Activated T-helper 9 cell treated with anti-CD3 and anti-CD28 coated beads, Interleukin-2, amount 50 U/mL, for 16 hours (primary cell): ENCODE data around the gene ASCC1.

Experiments used
- DNase-seq: peaks from one replicate; pipeline ENCODE4 v3.0.0-alpha.2; 2020; ENCODE audit warnings: low read depth

The ASCC1 gene

DNA sequence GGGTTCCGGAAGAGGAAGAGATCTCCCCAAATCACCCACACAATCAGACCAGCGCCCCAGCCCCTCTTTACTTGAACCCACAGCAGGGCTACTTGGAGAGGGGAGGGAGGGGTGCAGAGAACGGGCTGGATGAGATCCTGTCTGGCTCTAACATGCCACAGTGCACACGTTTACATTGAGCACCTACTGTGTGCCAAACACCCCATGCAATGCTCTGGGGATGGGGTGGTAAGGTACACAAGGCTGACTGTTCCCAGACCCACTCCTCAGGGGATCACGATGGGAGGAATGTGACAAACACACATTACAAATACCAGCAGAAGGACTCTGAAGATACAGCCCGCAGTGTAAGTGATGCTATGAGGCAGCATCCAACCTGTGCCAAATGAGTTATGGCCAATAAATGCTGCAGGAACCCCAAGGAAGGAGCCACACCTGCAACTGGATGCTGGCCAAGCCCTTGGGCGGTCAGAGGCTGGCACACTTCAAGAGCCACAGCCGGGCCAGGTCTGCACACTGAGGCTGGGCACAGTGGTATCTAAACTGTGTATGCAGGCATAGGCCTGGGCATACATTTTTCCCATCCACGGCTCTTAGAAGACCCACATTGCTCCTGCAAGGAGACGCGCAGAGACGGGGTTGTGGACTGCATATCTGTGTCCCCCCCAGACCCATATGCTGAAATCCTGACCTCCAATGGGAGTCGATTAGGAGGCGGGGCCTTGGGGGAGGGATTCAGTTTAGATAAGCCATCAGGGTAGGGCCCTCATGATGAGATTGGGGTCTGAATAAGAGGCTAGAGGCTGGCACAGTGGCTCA is 134.1 kb downstream of the ASCC1 start:
- DNase-seq: no peak

DNA sequence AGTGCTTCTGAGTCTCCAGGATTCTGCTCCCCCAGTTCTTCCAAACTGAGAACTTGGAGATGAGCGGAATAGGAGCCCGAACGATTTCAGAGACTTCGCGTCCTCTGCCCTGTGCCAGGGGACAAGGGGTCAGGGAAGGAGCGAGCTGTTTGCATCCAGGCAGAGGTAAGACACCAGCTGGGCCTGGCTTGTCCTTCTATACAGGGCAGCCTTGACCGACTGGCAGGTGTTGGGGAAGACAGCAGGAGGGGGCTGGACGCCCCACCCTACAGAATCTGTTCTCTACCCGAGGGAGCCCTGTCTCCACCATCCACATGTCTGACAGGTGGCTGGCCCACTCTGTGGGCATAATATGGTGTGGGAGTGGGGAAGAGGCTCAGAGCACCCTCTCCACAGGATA is 134.9 kb downstream of the ASCC1 start:
- DNase-seq: no peak

DNA sequence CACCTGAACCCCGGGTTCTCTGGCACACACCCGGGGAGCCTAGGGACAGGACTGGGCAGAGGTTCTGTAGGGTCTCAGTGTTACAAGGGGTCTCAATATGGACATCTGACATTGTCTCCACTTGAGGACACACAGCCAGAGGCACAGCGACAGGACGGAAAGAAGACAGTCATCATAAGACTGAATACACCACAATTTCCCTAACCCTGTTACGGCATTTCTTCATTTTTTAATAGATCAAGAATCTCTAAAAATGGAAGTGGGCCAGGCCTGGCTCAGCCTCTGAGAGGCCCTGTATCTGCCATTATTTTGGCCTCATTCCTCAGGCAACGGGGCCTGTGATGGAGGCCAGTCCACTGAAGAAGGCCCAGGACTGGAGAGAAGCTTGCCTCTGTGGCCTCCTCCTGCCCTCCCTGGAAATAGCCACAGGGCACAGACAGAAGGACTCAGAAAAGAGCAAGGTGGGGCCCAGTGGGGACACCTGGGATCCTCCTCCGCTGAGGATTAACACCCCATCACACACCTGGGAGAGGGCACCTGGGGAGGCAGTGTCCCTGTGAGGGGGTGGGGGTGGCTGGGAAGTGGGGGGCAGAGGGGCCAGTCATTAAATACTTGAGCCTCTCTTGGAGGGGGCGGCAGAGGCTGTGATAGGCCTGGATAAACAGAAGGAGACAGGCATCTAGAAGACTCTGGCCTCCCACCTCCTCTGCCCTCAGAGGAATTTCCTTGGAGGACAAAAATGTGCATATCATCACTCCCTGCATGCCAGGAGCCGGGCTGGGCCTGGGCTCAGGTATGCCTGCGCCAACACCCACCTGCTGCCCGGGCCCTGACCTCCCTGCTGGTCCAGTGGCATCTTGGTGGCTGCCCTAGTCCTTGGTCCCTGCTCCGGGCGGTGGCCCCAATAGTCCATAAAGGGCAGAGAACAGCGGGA is 135.8 kb downstream of the ASCC1 start:
- DNase-seq: no peak

DNA sequence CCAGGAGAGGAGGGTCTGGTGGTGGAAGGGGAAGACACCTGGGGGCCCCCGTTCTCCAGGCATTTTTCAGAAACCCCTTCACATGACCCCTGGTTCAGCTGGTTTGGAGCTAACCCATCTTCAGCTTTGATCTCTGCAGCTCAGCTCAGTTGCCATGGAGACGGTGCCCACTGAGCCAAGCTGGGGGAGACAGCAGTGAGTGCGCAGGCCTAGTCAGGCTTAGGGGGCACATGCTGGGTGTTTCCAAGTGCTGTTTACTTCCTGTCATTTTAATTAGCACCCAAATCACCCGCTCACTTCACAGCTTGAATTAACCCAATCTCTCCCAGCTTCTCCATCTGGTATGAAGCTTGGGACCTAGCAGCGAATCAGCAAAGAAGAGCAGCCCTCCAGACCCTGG is 136.7 kb downstream of the ASCC1 start:
- DNase-seq: no peak

DNA sequence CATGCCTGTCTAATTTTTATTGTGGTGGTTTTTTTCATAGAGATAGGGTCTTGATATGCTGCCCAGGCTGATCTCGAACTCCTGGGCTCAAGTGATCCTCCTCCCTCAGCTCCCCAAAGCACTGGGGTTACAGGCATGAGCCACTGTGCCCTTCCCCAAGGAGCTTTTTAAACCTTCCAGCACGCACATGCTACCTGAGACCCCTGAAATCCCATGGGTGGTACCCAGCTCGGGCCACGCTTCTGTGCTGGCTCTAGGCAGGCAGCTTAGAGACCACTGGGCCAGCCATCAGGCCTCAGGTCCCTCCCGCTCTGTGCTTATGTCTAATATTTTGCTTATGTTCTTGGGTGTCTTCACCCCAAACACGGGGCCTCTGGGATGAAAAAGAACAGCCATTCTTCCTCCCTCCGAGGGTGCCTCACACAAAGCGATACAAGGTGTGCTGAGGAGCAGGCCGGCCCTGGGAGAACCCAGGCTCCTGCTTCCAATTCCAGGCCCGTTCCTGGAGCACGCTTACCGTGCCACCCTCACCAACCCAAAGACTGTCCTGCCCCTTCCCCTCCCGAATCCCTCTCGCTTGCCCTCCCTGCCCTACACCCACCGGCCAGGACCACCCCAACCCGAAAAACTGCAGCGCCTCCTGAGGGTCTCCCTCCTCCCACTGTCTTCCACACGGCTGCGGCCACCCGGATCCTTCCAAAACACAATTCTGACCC is 138.6 kb downstream of the ASCC1 start:
- DNase-seq: no peak

DNA sequence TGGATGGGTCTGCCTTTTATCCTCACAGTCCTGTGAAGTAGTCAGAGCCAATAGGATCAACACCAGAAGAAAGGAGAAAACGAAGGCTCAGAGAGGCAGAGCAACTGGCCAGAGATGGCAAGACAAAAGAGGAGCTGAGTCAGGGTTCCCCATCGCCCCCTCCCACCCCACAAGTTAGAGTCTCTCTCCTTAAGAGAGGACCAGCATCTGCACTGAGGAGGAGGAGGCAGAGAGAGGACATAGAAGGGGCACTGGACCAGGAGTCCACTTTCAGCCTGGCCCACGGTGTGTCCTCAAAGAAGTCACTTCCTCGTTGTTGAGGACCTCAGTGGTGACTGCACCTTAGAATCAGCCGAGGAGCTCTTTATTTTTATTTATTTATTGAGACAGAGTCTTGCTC is 139.3 kb downstream of the ASCC1 start:
- no peak for DNase-seq

DNA sequence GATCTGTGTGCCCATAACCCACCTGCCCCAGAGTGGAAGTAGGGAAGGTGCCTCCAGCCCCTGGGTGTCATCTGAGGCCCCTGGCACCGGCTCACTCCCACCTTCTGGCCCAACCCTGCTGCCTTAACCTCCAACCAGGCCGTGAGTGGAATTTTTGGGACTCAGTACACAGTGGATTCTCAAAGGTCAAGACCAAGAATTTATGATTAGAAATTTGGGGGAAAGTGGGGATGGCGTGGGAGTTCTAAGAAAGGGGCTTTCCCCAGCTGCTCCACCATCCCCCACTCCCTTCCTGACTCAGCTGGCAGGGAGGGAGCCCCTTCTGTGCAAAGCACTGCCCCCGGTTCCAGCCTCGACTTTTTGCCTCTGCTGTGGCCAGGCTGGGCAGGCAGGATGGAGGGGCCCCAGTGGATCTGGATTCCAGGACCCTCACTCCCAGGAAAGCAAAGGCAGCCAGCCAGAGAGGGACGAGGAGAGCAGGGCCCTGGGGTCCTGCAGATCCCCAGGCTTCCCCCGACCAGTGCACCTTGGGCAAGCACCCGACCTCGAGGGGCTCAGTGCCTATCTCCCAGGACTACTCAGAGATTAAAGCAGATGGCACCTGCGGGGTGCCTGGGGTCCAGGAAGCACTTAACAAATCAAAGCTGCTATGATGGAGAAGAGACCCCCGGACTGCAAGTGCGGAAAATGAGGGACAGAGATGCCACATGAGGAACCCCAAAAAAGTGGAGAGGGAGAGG is 140.5 kb downstream of the ASCC1 start:
- DNase-seq: no peak

DNA sequence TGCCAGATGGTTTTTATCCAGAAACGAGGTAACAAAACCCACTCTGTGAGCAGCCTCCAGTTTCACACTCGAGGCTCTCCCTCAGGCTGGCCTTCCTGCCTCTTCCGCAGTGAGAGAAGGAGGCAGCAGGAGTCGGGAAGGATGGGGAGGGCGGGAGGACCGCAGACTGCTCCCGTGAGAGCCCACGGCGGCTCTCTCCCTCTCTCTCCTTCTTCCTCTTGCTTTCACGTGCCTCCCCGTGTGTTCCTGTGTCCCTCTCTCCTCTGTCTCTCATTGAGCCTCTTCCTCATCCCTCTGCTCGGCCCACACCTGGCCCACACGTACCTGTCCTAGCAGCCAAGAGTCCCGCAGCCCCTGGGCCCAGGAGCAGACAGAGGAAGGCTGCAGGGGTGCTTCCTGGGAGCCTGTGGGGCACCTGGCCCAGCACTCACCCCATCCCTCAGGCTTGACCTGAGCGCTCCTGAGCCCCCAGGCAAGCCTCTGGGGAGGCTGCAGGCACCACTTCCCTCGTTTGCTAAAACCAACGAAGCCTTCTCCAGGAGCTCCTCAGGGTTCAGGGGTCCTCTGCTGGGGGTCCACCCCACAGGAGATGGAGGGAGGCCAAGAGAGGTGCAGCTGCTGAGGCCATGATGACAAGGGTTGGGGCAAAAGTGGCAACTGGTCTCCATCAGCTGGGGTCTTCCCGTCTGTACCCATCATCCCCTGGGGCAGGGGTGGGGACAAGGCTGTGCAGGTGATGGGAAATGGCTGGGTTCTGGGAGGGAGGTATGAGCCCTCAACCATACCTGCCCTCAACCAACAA is 141.3 kb downstream of the ASCC1 start:
- DNase-seq: no peak

DNA sequence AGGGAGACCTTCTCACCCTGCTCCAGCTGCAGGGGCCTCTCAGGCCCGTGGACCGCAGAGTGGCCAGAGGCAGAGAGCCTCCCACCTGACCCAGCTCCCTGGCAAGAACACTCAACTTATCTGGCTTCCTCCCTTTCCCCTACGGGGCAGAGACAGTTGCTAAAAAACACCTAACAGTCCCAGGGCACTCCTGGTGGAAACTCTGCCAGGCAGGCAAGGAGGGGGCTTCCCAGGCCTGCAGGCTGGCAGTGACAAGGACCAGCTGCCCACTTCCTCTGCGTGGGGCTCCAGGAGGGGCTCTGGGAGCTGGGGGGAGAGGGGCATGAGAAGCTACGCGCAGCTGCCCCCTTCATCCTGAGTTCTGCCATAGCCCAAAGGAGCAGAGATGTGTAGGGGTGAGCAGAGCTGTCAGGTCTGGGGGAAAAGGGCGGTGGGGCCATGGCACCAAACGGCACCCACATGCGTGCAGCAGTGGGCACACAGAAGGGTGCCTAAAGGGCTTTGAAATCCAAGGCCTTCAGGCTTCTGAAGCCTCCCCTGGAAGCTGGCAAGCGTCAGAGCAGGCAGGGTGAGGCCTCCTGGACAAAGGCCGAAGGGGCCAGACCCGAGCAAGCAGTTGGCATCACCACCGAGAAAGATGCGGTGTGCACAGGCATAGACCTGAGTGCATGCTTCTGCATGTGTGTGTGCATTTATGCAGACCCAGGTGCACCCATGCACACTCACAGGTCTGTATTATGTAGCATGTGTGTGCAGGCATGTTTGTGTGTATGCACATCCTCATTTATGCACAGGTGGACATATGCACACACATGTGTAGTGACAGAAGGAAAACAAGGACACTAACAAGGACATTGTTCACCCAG is 142.1 kb downstream of the ASCC1 start:
- DNase-seq: no peak

DNA sequence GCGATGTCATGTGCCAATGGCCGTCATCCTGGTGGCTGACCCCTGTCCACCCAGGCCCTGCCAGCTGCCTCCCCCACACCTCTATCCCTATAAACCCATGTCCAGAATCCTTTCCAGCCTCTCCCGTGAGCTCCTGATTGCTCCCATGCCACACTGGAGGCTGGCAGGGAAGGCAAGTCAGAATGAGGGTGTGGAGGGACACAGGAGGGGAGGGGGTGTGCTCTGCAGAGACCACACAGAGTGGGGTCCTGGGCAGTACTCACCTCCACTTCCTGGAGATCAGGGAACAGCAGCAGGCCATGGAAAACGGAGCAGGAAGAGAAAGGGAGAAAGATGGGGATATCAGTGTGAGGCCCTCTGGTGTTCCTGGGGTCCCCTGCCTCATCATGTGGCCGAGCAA is 143.4 kb downstream of the ASCC1 start:
- no peak for DNase-seq

DNA sequence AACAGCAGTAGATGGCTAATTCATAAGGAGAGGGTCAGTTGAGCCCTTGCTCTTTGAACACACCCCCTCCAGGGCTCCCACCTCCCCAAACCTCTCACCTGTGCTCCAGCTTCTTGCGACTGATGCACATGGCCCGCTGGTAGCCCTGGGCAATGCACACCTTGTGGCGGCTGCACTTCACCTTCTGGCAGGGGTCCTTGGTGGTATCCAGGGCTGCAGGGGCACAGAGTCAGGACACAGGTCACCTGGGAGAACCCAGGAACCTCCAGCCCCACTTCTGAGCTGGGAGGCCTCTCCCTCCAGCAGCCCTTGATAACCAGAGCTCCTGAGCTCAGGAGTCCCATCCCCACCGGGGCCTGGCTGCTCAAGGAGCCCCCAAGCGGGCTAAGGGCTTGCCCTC is 144.0 kb downstream of the ASCC1 start:
- no peak for DNase-seq

DNA sequence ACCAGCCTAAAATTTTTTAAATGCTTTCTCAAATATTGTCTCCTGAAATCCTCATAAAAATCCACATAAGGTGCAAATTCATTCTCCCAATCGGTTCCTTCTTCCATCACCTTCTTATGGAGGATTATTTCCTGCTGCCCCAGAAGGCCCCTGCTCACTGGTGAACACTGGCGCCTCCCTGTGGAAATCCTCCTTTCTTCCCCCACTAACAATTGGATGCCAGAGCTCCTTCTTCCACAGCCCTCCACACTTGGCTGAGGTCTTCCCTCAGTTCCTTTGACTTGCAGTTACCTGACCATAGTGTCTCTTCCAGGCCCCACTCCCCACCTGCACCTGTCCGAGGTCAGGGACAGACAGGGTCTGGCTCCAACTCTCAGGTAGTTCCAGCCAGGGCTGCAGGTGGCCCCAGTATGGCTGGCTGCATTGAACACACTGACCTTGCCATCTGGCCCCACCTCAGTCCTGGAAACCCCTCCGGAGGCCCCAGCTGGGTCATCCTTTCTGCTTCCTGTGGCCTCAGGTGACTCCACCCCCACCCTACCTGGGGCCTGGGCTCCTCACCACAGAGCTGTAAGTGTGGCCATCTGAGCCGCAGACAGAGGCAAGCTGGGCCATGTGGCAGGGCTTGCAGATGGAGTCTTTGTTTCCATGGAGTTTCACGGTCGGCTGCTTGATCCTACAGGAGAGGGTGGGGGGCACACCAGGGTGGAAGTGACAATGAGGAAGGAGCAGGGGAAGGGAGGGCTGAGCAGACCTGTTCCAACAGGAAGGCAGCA is 146.1 kb downstream of the ASCC1 start:
- no peak for DNase-seq

DNA sequence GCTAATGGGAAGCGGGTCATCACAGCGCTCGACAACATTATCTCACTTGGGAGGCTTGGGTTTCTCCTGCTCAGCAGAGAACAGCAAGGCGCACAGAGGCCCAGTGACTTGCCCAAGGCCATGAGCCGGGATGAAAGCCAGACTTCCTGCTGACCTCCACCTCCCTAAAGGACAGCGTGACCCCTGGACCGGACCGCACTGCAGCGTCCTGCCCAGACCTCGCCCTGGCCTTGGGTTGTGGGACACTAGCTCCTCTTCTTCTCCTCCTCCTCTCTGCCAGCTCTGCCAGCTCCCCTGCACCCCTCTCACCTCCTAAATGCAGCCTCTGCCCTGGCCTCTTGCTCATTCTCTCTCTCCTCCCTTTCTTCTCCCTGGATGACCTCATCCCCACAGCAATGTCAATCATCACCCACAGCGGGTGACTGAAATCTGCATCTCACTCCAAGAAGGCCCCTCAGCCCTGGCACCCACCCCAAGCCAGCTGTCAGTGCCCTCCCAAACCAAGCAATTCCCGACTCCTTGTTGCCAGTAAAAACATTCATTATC is 147.1 kb downstream of the ASCC1 start:
- no peak for DNase-seq

DNA sequence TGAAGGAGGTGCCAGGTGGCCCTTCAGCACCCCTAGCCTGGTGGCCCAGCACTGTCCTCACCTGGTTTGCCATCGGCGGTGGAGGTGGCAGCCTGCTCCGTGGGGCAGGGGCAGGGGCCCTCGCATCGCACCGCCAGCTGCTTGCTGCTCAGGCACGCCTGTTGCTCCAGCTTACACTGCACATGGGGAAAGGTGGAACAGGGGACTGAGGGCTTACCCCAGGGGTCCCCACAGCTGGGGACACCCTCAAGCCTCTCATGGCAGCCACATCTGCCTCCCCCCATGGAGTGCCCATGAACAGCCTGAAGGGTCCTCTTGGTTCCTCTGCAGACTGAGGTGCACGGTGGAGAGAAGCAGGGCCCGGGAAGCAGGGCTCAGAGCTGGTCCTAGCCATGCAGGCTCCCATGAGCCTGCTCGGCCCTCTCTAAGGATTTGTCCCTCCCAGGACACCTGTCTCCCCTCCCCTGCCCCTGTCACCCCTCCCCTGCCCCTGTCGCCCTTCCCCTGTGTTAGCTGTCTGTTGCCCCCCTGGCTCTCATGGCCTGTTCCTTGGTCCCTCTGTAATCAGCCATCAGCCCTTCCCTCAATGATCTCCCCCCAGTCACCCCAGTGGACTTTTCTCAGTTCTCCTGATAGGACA is 147.8 kb downstream of the ASCC1 start:
- DNase-seq: no peak

DNA sequence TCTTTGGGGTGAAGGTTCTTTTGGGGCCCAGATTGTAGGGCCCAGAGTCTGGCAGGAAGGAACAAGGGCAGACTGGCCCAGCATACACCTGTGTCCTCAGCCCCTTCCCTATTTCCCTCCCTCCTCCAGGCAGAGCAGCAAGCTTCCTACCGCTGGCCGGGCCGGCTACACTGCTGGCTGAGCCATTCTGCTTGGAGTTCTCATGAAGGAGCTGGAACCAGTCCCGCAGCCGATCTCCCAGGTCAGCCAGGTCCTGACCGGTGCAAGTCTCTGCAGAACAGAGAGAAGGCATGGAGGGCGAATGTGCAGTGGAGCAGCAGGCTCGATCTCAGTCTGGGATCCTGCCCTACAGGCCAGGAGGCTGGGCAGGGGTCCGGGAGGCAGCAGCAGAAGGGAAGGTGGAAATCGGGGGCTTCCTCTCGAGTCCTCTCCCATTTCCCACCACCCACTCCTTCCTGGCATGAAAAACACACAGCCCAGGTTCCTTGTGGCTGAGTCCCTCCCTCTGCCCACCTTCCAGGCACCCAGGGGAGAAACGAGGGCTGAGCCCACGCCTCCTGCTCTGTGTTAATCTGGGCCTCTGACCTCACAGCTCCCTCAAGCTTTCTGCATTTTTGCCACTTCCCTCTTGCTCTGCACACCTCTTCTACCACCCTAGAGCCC is 148.5 kb downstream of the ASCC1 start:
- no peak for DNase-seq

DNA sequence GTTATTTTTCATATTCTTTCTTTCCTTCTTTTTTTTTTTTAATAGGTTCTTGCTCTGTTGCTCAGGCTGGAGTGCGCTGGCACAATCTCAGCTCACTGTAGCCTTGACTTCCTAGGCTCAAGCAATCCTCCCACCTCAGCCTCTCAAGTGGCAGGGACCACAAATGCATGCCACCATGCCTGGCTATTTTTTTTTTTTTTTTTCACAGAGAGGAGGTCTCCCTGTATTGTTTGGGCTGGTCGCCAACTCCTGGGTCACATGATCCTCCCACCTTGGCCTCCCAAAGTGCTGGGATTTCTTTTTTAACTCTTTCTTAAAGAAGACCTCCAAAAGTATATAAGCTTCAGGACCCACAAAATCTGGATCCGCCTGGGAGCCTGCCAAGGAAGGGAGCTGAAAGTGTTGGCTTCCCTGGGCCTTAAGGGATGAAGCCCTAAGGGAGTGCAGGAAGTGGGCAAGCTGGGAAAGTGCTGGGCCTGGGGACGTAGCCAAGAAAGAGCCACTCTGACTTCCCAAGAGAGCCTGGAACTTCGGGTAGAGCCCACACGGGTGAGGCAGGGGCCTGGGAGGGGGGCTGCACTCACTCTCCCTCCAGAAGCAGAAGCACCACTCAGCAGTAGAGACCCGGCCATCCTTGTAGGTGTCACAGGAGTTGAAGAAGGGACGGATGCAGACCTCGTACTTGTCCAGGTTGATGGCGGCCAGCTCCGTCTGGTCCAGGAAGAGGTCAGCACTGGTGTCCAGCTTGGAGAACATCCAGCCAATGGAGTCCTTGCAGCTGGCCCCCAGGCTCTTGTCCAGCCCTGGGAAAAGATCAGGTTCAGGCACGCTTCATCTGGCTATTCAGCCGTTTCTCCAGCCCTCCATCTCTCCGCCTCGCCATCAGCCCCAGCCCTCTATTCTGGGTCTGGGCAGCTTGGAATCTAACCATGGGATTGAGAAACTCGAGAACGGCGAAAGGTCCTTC is 149.5 kb downstream of the ASCC1 start:
- DNase-seq: no peak
